ENCODE results near the gene HMCN1.
A peak's percentile ranks its signal among the peaks of the same experiment; 100 is the strongest.

The HMCN1 gene

DNA sequence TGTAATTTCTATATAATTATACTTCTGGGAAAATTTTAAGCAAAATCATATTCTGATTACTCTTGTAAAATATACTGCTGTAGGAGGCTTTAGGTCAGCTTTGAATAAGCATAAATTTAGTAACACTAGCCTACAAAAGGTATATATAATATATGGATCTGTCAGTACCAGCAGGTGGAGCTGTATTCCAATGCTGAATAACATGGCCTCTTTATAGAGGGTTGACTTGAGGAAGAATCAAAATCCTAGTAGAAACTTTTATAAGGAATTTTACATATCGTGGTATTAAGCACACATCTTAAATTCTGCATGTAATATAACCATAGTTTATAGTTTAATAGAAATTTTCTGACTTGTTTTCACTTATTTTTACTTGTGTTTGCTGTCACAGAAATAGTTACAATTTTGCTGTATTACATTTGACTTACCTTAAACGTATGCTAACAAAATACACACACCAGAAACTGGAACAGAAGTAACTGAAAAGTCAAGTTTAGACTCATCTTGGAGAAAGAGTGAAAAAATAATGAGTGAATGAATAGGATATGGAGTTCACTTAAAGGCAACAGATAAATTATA lies 79.3 kb downstream of the HMCN1 start:
- peak; percentile 48 for TF ChIP-seq CTCF (IDR thresholded peaks at IDR 0.05; ENCODE audit: insufficient read depth, low read length, poor library complexity, severe bottlenecking)
- TF ChIP-seq EZH2phosphoT487 (conservative IDR thresholded peaks at IDR 0.05; ENCODE audit: low read length): no peak
- H3K79me2 ChIP-seq (ENCODE audit: insufficient read depth, low read length): no peaks in the 10 kb centered on the region
- H3F3A ChIP-seq (ENCODE audit: insufficient read depth): no peaks in the 10 kb centered on the region
- H3K9me2 ChIP-seq (replicated peaks; ENCODE audit: insufficient read depth, low read length): no peaks in the 10 kb centered on the region
- H3K4me2 ChIP-seq (ENCODE audit: low read depth, low read length, poor library complexity, severe bottlenecking): no peak overlapping the region
- no peak overlapping the region for H3K9ac ChIP-seq (ENCODE audit: low read length)
- H3K27me3 ChIP-seq (ENCODE audit: low read length): no peaks in the 10 kb centered on the region
- no peaks in the 10 kb centered on the region for H4K20me1 ChIP-seq (ENCODE audit: low read depth, low read length)
- H3K9me3 ChIP-seq (ENCODE audit: insufficient read depth, low read length): no peaks in the 10 kb centered on the region
- no peaks in the 10 kb centered on the region for H3K36me3 ChIP-seq (ENCODE audit: low read length)
- no peak overlapping the region for H3K4me3 ChIP-seq (ENCODE audit: insufficient read depth, low read length, poor library complexity, severe bottlenecking)
- no peak overlapping the region for H3K27ac ChIP-seq (ENCODE audit: low read depth, low read length)
- H2AFZ ChIP-seq (ENCODE audit: low read depth, low read length, severe bottlenecking): no peak overlapping the region

DNA sequence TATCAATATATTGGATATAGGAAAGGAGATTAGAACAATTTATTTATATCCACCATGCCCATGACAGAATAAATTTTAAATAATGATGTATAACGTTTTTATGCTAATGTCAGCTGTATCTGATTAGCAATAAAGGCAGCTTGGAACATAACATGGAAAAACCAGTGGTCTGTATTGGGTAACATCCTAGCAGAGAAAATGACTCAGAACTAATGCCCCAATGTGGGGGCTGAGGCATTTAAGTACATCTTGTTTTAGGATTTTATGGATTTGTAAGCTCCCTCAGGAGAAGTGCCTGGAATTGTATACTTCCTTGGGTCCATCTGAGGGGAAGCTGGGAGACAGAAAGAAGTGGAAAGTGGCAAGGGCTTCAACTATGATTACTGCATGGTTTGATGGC lies 82.3 kb downstream of the HMCN1 start:
- H3K27ac ChIP-seq (ENCODE audit: low read depth, low read length): no peak overlapping the region
- no peaks in the 10 kb centered on the region for H3K9me3 ChIP-seq (ENCODE audit: insufficient read depth, low read length)
- no peak overlapping the region for H2AFZ ChIP-seq (ENCODE audit: low read depth, low read length, severe bottlenecking)
- no peaks in the 10 kb centered on the region for H3F3A ChIP-seq (ENCODE audit: insufficient read depth)
- H3K79me2 ChIP-seq (ENCODE audit: insufficient read depth, low read length): no peaks in the 10 kb centered on the region
- no peaks in the 10 kb centered on the region for H4K20me1 ChIP-seq (ENCODE audit: low read depth, low read length)
- TF ChIP-seq EZH2phosphoT487 (conservative IDR thresholded peaks at IDR 0.05; ENCODE audit: low read length) (no peak), CTCF (IDR thresholded peaks at IDR 0.05; ENCODE audit: insufficient read depth, low read length, poor library complexity, severe bottlenecking) (no peak)
- H3K9ac ChIP-seq (ENCODE audit: low read length): no peak overlapping the region
- no peaks in the 10 kb centered on the region for H3K27me3 ChIP-seq (ENCODE audit: low read length)
- no peaks in the 10 kb centered on the region for H3K36me3 ChIP-seq (ENCODE audit: low read length)
- no peak overlapping the region for H3K4me2 ChIP-seq (ENCODE audit: low read depth, low read length, poor library complexity, severe bottlenecking)
- H3K4me3 ChIP-seq (ENCODE audit: insufficient read depth, low read length, poor library complexity, severe bottlenecking): no peak overlapping the region
- H3K9me2 ChIP-seq (replicated peaks; ENCODE audit: insufficient read depth, low read length): no peaks in the 10 kb centered on the region

GRCh38 chr1:185819798-185820197 lies 85.6 kb downstream of the HMCN1 start:
- TF ChIP-seq EZH2phosphoT487 (conservative IDR thresholded peaks at IDR 0.05; ENCODE audit: low read length) (no peak), CTCF (IDR thresholded peaks at IDR 0.05; ENCODE audit: insufficient read depth, low read length, poor library complexity, severe bottlenecking) (no peak)
- Histone ChIP-seq H2AFZ (ENCODE audit: low read depth, low read length, severe bottlenecking) (no peak overlapping the region), H3K9me2 (replicated peaks; ENCODE audit: insufficient read depth, low read length) (no peaks in the 10 kb centered on the region), H3K79me2 (ENCODE audit: insufficient read depth, low read length) (no peaks in the 10 kb centered on the region), H3K4me2 (ENCODE audit: low read depth, low read length, poor library complexity, severe bottlenecking) (no peak overlapping the region), H3F3A (ENCODE audit: insufficient read depth) (no peaks in the 10 kb centered on the region), H3K27ac (ENCODE audit: low read depth, low read length) (no peak overlapping the region), H3K27me3 (ENCODE audit: low read length) (no peaks in the 10 kb centered on the region), H4K20me1 (ENCODE audit: low read depth, low read length) (no peaks in the 10 kb centered on the region), H3K9ac (ENCODE audit: low read length) (no peak overlapping the region), H3K9me3 (ENCODE audit: insufficient read depth, low read length) (no peaks in the 10 kb centered on the region), H3K4me3 (ENCODE audit: insufficient read depth, low read length, poor library complexity, severe bottlenecking) (no peak overlapping the region), H3K36me3 (ENCODE audit: low read length) (no peaks in the 10 kb centered on the region)
